Measurements from ENCODE around the gene ODAD4.

The ODAD4 gene

GRCh38 chr17:41971721-41972523 is 41.5 kb downstream of the ODAD4 start:
- no peak for DNase-seq (ENCODE audit: low spot score)

- DNase-seq (ENCODE audit: low spot score): no peak
Observed at GRCh38 chr17:41972571-41973407, 42.4 kb downstream of the ODAD4 start.

GRCh38 chr17:41973408-41973811 is 43.0 kb downstream of the ODAD4 start:
- no peak for DNase-seq (ENCODE audit: low spot score)

GRCh38 chr17:41974031-41974430 is 43.6 kb downstream of the ODAD4 start:
- no peak for DNase-seq (ENCODE audit: low spot score)

- DNase-seq (ENCODE audit: low spot score): no peak
Observed at GRCh38 chr17:41974658-41975057, 44.2 kb downstream of the ODAD4 start.

- DNase-seq (ENCODE audit: low spot score): no peak
Observed at GRCh38 chr17:41975099-41976083, 45.0 kb downstream of the ODAD4 start.

- DNase-seq (ENCODE audit: low spot score): no peak
Observed at GRCh38 chr17:41976142-41976768, 45.8 kb downstream of the ODAD4 start.

GRCh38 chr17:41977991-41978390 is 47.6 kb downstream of the ODAD4 start:
- no peak for DNase-seq (ENCODE audit: low spot score)

GRCh38 chr17:41982026-41982760 is 51.8 kb downstream of the ODAD4 start:
- DNase-seq (ENCODE audit: low spot score): no peak

GRCh38 chr17:41984454-41984853 is 54.0 kb downstream of the ODAD4 start:
- no peak for DNase-seq (ENCODE audit: low spot score)

GRCh38 chr17:41985919-41986318 is 55.5 kb downstream of the ODAD4 start:
- no peak for DNase-seq (ENCODE audit: low spot score)

GRCh38 chr17:41986634-41987033 is 56.2 kb downstream of the ODAD4 start:
- no peak for DNase-seq (ENCODE audit: low spot score)

GRCh38 chr17:41987642-41988041 is 57.2 kb downstream of the ODAD4 start:
- no peak for DNase-seq (ENCODE audit: low spot score)

- DNase-seq (ENCODE audit: low spot score): no peak
Observed at GRCh38 chr17:41988418-41988817, 58.0 kb downstream of the ODAD4 start.

GRCh38 chr17:41989702-41990419 is 59.4 kb downstream of the ODAD4 start:
- no peak for DNase-seq (ENCODE audit: low spot score)

- no peak for DNase-seq (ENCODE audit: low spot score)
Observed at GRCh38 chr17:41992576-41992975, 62.2 kb downstream of the ODAD4 start.

- DNase-seq (ENCODE audit: low spot score): no peak
Observed at GRCh38 chr17:41996855-41997164, 66.4 kb downstream of the ODAD4 start.

- DNase-seq (ENCODE audit: low spot score): no peak
Observed at GRCh38 chr17:41998497-41998896, 68.1 kb downstream of the ODAD4 start.

GRCh38 chr17:42000413-42001133 is 70.2 kb downstream of the ODAD4 start:
- no peak for DNase-seq (ENCODE audit: low spot score)

GRCh38 chr17:42001729-42002128 is 71.3 kb downstream of the ODAD4 start:
- no peak for DNase-seq (ENCODE audit: low spot score)

Measured in germinal center (tissue), 1 donor.